Measurements from ENCODE around the gene ZFP92. TPM values are rescaled to one million over a fixed set of nuclear protein-coding genes. Genes with fewer than 3 reads are reported as not detected.

The ZFP92 gene
- total and polyA plus RNA-seq, 2 of the 8 experiments (the other 6 are each of a cell fraction or from before 2014, with no cell fraction given), result 0.14 to 0.41 TPM

DNA sequence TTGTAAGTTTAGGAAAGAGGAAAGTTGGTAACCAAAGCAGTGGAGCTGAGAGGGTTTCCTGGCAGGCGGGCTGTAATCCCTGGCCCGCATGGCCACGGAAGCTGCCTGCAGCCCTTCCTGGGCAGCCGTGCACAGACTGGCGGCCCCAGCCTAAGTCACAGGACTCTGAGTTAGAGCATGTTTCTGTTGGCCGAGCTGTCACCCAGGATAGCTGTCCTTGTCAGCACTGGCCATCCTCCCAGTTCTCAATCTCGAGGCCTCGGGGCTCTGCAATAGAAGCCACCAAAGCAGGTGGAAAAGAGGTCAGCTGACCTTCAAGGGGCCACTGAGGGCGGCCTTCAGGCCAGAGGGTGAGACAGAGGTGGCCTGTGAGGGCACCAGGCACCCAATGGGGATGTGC is 30.6 kb upstream of the ZFP92 start (continued):
- TF ChIP-seq, protein P1, sequence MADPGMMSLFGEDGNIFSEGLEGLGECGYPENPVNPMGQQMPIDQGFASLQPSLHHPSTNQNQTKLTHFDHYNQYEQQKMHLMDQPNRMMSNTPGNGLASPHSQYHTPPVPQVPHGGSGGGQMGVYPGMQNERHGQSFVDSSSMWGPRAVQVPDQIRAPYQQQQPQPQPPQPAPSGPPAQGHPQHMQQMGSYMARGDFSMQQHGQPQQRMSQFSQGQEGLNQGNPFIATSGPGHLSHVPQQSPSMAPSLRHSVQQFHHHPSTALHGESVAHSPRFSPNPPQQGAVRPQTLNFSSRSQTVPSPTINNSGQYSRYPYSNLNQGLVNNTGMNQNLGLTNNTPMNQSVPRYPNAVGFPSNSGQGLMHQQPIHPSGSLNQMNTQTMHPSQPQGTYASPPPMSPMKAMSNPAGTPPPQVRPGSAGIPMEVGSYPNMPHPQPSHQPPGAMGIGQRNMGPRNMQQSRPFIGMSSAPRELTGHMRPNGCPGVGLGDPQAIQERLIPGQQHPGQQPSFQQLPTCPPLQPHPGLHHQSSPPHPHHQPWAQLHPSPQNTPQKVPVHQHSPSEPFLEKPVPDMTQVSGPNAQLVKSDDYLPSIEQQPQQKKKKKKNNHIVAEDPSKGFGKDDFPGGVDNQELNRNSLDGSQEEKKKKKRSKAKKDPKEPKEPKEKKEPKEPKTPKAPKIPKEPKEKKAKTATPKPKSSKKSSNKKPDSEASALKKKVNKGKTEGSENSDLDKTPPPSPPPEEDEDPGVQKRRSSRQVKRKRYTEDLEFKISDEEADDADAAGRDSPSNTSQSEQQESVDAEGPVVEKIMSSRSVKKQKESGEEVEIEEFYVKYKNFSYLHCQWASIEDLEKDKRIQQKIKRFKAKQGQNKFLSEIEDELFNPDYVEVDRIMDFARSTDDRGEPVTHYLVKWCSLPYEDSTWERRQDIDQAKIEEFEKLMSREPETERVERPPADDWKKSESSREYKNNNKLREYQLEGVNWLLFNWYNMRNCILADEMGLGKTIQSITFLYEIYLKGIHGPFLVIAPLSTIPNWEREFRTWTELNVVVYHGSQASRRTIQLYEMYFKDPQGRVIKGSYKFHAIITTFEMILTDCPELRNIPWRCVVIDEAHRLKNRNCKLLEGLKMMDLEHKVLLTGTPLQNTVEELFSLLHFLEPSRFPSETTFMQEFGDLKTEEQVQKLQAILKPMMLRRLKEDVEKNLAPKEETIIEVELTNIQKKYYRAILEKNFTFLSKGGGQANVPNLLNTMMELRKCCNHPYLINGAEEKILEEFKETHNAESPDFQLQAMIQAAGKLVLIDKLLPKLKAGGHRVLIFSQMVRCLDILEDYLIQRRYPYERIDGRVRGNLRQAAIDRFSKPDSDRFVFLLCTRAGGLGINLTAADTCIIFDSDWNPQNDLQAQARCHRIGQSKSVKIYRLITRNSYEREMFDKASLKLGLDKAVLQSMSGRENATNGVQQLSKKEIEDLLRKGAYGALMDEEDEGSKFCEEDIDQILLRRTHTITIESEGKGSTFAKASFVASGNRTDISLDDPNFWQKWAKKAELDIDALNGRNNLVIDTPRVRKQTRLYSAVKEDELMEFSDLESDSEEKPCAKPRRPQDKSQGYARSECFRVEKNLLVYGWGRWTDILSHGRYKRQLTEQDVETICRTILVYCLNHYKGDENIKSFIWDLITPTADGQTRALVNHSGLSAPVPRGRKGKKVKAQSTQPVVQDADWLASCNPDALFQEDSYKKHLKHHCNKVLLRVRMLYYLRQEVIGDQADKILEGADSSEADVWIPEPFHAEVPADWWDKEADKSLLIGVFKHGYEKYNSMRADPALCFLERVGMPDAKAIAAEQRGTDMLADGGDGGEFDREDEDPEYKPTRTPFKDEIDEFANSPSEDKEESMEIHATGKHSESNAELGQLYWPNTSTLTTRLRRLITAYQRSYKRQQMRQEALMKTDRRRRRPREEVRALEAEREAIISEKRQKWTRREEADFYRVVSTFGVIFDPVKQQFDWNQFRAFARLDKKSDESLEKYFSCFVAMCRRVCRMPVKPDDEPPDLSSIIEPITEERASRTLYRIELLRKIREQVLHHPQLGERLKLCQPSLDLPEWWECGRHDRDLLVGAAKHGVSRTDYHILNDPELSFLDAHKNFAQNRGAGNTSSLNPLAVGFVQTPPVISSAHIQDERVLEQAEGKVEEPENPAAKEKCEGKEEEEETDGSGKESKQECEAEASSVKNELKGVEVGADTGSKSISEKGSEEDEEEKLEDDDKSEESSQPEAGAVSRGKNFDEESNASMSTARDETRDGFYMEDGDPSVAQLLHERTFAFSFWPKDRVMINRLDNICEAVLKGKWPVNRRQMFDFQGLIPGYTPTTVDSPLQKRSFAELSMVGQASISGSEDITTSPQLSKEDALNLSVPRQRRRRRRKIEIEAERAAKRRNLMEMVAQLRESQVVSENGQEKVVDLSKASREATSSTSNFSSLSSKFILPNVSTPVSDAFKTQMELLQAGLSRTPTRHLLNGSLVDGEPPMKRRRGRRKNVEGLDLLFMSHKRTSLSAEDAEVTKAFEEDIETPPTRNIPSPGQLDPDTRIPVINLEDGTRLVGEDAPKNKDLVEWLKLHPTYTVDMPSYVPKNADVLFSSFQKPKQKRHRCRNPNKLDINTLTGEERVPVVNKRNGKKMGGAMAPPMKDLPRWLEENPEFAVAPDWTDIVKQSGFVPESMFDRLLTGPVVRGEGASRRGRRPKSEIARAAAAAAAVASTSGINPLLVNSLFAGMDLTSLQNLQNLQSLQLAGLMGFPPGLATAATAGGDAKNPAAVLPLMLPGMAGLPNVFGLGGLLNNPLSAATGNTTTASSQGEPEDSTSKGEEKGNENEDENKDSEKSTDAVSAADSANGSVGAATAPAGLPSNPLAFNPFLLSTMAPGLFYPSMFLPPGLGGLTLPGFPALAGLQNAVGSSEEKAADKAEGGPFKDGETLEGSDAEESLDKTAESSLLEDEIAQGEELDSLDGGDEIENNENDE (IDR thresholded peaks at IDR 0.05; ENCODE audit: insufficient replicate concordance, low read length), result no peak
- TF ChIP-seq CHD1 (IDR thresholded peaks at IDR 0.05; ENCODE audit: low read depth, low read length) (no peak), BCL11A (IDR thresholded peaks at IDR 0.05; ENCODE audit: low read depth in 2 of 2, low read length in 2 of 2) (no peak), EP300 (IDR thresholded peaks at IDR 0.05; ENCODE audit: borderline replicate concordance in 1 of 2, low read depth in 2 of 2, low read length in 2 of 2) (no peak), NANOG (IDR thresholded peaks at IDR 0.05; ENCODE audit: insufficient read depth, low read depth, low read length, poor library complexity, severe bottlenecking) (no peak)

Data from H1 (cell line).